WTC11 (cell line): ENCODE data around the gene ST8SIA3. TPM values are rescaled to one million over a fixed set of nuclear protein-coding genes. Genes with fewer than 3 reads are reported as not detected.

Experiments
- ATAC-seq: fragments of 200-7000 bp; cut with Tn5 transposase; 2 replicates; pipeline ENCODE4 v1.10.0; 2021; ENCODE audit warnings: mild to moderate bottlenecking, moderate library complexity
- CTCF ChIA-PET: fragments of 300-600 bp; sonication (Branson Sonifier 250); formaldehyde crosslinking; loops from one replicate; lab custom pipeline; 2021; ENCODE audit warnings: antibody characterized with exemption; lab: Charles Lee
- POLR2A ChIA-PET: fragments of 350-600 bp; sonication (Branson Sonifier 250); formaldehyde crosslinking; loops from one replicate; lab custom pipeline; 2021; ENCODE audit warnings: antibody characterized with exemption; lab: Charles Lee
- DNase-seq: peaks from one replicate; pipeline ENCODE4 v3.0.0; 2021; ENCODE audit warnings: low spot score
- H3K27ac Mint-ChIP-seq: 2 replicates; pipeline ENCODE4 v1.8.0; 2021; ENCODE audit warnings: mixed read lengths
- H3K27me3 Mint-ChIP-seq: 2 replicates; pipeline ENCODE4 v1.8.0; 2021; ENCODE audit warnings: low read depth, mild to moderate bottlenecking, moderate library complexity, mixed read lengths
- H3K36me3 Mint-ChIP-seq: 2 replicates; pipeline ENCODE4 v1.8.0; 2021; ENCODE audit warnings: mixed read lengths
- H3K4me1 Mint-ChIP-seq: 2 replicates; pipeline ENCODE4 v1.8.0; 2022; ENCODE audit warnings: mixed read lengths
- H3K4me3 Mint-ChIP-seq: 2 replicates; pipeline ENCODE4 v1.8.0; 2021; ENCODE audit warnings: mild to moderate bottlenecking, moderate library complexity, mixed read lengths
- H3K9me3 Mint-ChIP-seq: 2 replicates; pipeline ENCODE4 v1.8.0; 2021; ENCODE audit warnings: mixed read lengths
- CREM ChIP-seq: sonication (generic); formaldehyde crosslinking; IDR thresholded peaks from 2 replicates; pipeline ENCODE4 v1.8.1; 2022; ENCODE audit warnings: mild to moderate bottlenecking, missing genetic modification reagents, moderate library complexity
- FOXK1 ChIP-seq: sonication (generic); formaldehyde crosslinking; IDR thresholded peaks from 2 replicates; pipeline ENCODE4 v1.8.0; 2022; ENCODE audit warnings: mild to moderate bottlenecking, moderate library complexity, missing genetic modification reagents
- GRHL2 ChIP-seq: fragments of 250-450 bp; sonication (Bioruptor Pico); IDR thresholded peaks from 2 replicates; pipeline ENCODE4 v1.8.0; 2022; ENCODE audit warnings: mild to moderate bottlenecking, moderate library complexity; ENCODE audit not compliant: insufficient replicate concordance, severe bottlenecking
- HMGA2 ChIP-seq: fragments of 250-450 bp; sonication (Bioruptor Pico); IDR thresholded peaks from 2 replicates; pipeline ENCODE4 v1.4.0; 2021; ENCODE audit warnings: mild to moderate bottlenecking, moderate library complexity
- RELA ChIP-seq: sonication (generic); formaldehyde crosslinking; IDR thresholded peaks from 2 replicates; pipeline ENCODE4 v1.8.1; 2022; ENCODE audit warnings: missing genetic modification reagents, mild to moderate bottlenecking, borderline replicate concordance
- RORB ChIP-seq: fragments of 250-450 bp; sonication (Bioruptor Pico); IDR thresholded peaks from 2 replicates; pipeline ENCODE4 v1.9.0; 2021; ENCODE audit warnings: mild to moderate bottlenecking
- TCF7 ChIP-seq: sonication (generic); formaldehyde crosslinking; IDR thresholded peaks from 2 replicates; pipeline ENCODE4 v1.8.0; 2022; ENCODE audit warnings: mild to moderate bottlenecking, low read depth, missing genetic modification reagents, moderate library complexity
- TEAD1 ChIP-seq: sonication (generic); formaldehyde crosslinking; IDR thresholded peaks from 2 replicates; pipeline ENCODE4 v1.8.0; 2022; ENCODE audit warnings: mild to moderate bottlenecking, missing genetic modification reagents
- ZBTB21 ChIP-seq: sonication (generic); formaldehyde crosslinking; IDR thresholded peaks from 2 replicates; pipeline ENCODE4 v1.8.1; 2023; ENCODE audit warnings: mild to moderate bottlenecking, missing genetic modification reagents, borderline replicate concordance
- total RNA-seq: library from RNA; stranded (reverse); gene quantifications from 3 replicates; pipeline ENCODE4 v1.2.3, GENCODE V29; 2021
- TF ChIP-seq, protein P1 (sequence below): sonication (generic); formaldehyde crosslinking; IDR thresholded peaks from 2 replicates; pipeline ENCODE4 v1.8.0; 2022; ENCODE audit warnings: missing genetic modification reagents
- TF ChIP-seq, protein P2 (sequence below): sonication (generic); formaldehyde crosslinking; IDR thresholded peaks from 2 replicates; pipeline ENCODE4 v1.8.1; 2022; ENCODE audit warnings: low read depth, missing genetic modification reagents, borderline replicate concordance
- TF ChIP-seq, protein P3 (sequence below): sonication (generic); formaldehyde crosslinking; IDR thresholded peaks from 2 replicates; pipeline ENCODE4 v1.8.1; 2023; ENCODE audit warnings: mild to moderate bottlenecking, missing genetic modification reagents, moderate library complexity
- TF ChIP-seq, protein P4 (sequence below): sonication (generic); formaldehyde crosslinking; IDR thresholded peaks from 2 replicates; pipeline ENCODE4 v1.8.1; 2023; ENCODE audit warnings: mild to moderate bottlenecking, missing genetic modification reagents
- TF ChIP-seq, protein P5 (sequence below): sonication (generic); formaldehyde crosslinking; IDR thresholded peaks from 2 replicates; pipeline ENCODE4 v1.8.0; 2022; ENCODE audit warnings: mild to moderate bottlenecking, missing genetic modification reagents
- TF ChIP-seq, protein P6 (sequence below): fragments of 250-450 bp; sonication (Bioruptor Pico); IDR thresholded peaks from 2 replicates; pipeline ENCODE4 v1.9.0; 2021; ENCODE audit warnings: mild to moderate bottlenecking, borderline replicate concordance
- TF ChIP-seq, protein P7 (sequence below): sonication (generic); formaldehyde crosslinking; IDR thresholded peaks from 2 replicates; pipeline ENCODE4 v1.8.0; 2022; ENCODE audit warnings: mild to moderate bottlenecking, missing genetic modification reagents
- TF ChIP-seq, protein P8 (sequence below): fragments of 250-450 bp; sonication (Bioruptor Pico); IDR thresholded peaks from 2 replicates; pipeline ENCODE4 v1.8.0; 2021; ENCODE audit warnings: mild to moderate bottlenecking

Gene ST8SIA3
- total RNA-seq, 1 experiment from 2014 or later, result 2.3 TPM

DNA sequence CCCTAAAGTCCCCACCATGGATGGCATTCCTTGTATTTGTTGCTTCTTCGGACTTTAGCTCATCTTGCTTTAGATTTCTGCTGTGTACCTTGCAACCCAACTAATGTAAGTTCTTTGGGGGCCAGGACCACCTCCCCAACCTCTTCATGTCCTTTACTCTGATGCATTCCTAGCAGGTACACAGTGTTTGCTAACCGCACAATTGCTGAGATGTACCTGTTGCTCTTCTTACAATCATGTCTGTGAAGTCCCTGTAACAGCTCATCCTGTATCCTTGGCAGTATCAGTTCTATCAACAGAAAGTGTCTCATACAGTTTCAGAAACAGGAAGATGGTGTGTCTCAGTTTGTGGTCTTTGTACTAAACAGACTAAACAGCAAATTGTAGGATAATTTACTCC lies 24.1 kb downstream of the ST8SIA3 start:
- CTCF ChIA-PET, result no interaction called here
- Mint-ChIP-seq H3K27me3 (no peaks in the 10 kb centered on the region), H3K36me3 (no peaks in the 10 kb centered on the region), H3K9me3 (no peaks in the 10 kb centered on the region), H3K27ac (no peak overlapping the region), H3K4me3 (no peak overlapping the region), H3K4me1 (no peaks in the 10 kb centered on the region)
- POLR2A ChIA-PET, result no interaction called here
- ATAC-seq, result no peak
- no peak for TF ChIP-seq TEAD1 (CRISPR knock-in tag)
- TF ChIP-seq, protein P1, sequence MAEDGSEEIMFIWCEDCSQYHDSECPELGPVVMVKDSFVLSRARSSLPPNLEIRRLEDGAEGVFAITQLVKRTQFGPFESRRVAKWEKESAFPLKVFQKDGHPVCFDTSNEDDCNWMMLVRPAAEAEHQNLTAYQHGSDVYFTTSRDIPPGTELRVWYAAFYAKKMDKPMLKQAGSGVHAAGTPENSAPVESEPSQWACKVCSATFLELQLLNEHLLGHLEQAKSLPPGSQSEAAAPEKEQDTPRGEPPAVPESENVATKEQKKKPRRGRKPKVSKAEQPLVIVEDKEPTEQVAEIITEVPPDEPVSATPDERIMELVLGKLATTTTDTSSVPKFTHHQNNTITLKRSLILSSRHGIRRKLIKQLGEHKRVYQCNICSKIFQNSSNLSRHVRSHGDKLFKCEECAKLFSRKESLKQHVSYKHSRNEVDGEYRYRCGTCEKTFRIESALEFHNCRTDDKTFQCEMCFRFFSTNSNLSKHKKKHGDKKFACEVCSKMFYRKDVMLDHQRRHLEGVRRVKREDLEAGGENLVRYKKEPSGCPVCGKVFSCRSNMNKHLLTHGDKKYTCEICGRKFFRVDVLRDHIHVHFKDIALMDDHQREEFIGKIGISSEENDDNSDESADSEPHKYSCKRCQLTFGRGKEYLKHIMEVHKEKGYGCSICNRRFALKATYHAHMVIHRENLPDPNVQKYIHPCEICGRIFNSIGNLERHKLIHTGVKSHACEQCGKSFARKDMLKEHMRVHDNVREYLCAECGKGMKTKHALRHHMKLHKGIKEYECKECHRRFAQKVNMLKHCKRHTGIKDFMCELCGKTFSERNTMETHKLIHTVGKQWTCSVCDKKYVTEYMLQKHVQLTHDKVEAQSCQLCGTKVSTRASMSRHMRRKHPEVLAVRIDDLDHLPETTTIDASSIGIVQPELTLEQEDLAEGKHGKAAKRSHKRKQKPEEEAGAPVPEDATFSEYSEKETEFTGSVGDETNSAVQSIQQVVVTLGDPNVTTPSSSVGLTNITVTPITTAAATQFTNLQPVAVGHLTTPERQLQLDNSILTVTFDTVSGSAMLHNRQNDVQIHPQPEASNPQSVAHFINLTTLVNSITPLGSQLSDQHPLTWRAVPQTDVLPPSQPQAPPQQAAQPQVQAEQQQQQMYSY (CRISPR knock-in tag), result no peak
- TF ChIP-seq RELA (CRISPR knock-in tag), result no peak
- TF ChIP-seq TCF7 (CRISPR knock-in tag), result no peak
- TF ChIP-seq, protein P2, sequence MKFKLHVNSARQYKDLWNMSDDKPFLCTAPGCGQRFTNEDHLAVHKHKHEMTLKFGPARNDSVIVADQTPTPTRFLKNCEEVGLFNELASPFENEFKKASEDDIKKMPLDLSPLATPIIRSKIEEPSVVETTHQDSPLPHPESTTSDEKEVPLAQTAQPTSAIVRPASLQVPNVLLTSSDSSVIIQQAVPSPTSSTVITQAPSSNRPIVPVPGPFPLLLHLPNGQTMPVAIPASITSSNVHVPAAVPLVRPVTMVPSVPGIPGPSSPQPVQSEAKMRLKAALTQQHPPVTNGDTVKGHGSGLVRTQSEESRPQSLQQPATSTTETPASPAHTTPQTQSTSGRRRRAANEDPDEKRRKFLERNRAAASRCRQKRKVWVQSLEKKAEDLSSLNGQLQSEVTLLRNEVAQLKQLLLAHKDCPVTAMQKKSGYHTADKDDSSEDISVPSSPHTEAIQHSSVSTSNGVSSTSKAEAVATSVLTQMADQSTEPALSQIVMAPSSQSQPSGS (CRISPR knock-in tag), result no peak
- TF ChIP-seq, protein P3, sequence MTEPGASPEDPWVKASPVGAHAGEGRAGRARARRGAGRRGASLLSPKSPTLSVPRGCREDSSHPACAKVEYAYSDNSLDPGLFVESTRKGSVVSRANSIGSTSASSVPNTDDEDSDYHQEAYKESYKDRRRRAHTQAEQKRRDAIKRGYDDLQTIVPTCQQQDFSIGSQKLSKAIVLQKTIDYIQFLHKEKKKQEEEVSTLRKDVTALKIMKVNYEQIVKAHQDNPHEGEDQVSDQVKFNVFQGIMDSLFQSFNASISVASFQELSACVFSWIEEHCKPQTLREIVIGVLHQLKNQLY, result no peak
- no peak for DNase-seq

DNA sequence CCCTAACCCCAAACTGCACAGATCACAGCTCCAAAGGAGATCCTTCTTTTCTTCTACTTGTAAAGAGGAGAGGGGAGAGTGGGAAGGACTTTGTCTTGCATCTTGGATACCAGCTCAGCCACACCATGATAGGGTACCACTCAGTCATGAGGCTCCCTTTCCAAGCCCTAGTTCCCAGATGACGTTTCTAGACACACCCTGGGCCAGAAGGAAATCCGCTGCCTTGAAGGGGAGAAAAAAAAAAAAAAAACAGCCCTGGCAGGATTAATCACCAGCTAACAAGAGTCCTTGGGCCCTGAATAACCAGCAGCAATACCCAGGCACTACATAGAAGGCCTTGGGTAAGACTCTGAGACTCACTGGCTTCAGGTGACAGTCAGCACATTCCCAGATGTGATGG lies 36.9 kb downstream of the ST8SIA3 start:
- no peak for DNase-seq
- no peaks in the 10 kb centered on the region; the same call in 1 of the 2 replicates for H3K27me3 Mint-ChIP-seq
- H3K36me3 Mint-ChIP-seq, result no peaks in the 10 kb centered on the region
- POLR2A ChIA-PET, result no interaction called here
- TF ChIP-seq FOXK1 (no peak), HMGA2 (no peak), CREM (CRISPR knock-in tag) (no peak), GRHL2 (no peak), TCF7 (CRISPR knock-in tag) (no peak), ZBTB21 (no peak), RORB (CRISPR knock-in tag) (no peak)
- TF ChIP-seq, protein P4, sequence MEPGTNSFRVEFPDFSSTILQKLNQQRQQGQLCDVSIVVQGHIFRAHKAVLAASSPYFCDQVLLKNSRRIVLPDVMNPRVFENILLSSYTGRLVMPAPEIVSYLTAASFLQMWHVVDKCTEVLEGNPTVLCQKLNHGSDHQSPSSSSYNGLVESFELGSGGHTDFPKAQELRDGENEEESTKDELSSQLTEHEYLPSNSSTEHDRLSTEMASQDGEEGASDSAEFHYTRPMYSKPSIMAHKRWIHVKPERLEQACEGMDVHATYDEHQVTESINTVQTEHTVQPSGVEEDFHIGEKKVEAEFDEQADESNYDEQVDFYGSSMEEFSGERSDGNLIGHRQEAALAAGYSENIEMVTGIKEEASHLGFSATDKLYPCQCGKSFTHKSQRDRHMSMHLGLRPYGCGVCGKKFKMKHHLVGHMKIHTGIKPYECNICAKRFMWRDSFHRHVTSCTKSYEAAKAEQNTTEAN (CRISPR knock-in tag), result no peak
- TF ChIP-seq, protein P5, sequence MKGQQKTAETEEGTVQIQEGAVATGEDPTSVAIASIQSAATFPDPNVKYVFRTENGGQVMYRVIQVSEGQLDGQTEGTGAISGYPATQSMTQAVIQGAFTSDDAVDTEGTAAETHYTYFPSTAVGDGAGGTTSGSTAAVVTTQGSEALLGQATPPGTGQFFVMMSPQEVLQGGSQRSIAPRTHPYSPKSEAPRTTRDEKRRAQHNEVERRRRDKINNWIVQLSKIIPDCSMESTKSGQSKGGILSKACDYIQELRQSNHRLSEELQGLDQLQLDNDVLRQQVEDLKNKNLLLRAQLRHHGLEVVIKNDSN (CRISPR knock-in tag), result no peak
- TF ChIP-seq, protein P6, sequence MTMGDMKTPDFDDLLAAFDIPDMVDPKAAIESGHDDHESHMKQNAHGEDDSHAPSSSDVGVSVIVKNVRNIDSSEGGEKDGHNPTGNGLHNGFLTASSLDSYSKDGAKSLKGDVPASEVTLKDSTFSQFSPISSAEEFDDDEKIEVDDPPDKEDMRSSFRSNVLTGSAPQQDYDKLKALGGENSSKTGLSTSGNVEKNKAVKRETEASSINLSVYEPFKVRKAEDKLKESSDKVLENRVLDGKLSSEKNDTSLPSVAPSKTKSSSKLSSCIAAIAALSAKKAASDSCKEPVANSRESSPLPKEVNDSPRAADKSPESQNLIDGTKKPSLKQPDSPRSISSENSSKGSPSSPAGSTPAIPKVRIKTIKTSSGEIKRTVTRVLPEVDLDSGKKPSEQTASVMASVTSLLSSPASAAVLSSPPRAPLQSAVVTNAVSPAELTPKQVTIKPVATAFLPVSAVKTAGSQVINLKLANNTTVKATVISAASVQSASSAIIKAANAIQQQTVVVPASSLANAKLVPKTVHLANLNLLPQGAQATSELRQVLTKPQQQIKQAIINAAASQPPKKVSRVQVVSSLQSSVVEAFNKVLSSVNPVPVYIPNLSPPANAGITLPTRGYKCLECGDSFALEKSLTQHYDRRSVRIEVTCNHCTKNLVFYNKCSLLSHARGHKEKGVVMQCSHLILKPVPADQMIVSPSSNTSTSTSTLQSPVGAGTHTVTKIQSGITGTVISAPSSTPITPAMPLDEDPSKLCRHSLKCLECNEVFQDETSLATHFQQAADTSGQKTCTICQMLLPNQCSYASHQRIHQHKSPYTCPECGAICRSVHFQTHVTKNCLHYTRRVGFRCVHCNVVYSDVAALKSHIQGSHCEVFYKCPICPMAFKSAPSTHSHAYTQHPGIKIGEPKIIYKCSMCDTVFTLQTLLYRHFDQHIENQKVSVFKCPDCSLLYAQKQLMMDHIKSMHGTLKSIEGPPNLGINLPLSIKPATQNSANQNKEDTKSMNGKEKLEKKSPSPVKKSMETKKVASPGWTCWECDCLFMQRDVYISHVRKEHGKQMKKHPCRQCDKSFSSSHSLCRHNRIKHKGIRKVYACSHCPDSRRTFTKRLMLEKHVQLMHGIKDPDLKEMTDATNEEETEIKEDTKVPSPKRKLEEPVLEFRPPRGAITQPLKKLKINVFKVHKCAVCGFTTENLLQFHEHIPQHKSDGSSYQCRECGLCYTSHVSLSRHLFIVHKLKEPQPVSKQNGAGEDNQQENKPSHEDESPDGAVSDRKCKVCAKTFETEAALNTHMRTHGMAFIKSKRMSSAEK (CRISPR knock-in tag), result no peak
- TF ChIP-seq, protein P7, sequence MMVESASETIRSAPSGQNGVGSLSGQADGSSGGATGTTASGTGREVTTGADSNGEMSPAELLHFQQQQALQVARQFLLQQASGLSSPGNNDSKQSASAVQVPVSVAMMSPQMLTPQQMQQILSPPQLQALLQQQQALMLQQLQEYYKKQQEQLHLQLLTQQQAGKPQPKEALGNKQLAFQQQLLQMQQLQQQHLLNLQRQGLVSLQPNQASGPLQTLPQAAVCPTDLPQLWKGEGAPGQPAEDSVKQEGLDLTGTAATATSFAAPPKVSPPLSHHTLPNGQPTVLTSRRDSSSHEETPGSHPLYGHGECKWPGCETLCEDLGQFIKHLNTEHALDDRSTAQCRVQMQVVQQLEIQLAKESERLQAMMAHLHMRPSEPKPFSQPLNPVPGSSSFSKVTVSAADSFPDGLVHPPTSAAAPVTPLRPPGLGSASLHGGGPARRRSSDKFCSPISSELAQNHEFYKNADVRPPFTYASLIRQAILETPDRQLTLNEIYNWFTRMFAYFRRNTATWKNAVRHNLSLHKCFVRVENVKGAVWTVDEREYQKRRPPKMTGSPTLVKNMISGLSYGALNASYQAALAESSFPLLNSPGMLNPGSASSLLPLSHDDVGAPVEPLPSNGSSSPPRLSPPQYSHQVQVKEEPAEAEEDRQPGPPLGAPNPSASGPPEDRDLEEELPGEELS (CRISPR knock-in tag), result no peak
- TF ChIP-seq, protein P8, sequence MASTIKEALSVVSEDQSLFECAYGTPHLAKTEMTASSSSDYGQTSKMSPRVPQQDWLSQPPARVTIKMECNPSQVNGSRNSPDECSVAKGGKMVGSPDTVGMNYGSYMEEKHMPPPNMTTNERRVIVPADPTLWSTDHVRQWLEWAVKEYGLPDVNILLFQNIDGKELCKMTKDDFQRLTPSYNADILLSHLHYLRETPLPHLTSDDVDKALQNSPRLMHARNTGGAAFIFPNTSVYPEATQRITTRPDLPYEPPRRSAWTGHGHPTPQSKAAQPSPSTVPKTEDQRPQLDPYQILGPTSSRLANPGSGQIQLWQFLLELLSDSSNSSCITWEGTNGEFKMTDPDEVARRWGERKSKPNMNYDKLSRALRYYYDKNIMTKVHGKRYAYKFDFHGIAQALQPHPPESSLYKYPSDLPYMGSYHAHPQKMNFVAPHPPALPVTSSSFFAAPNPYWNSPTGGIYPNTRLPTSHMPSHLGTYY (CRISPR knock-in tag), result no peak
- TF ChIP-seq, all 79 proteins: peak for 0
- ATAC-seq, result no peak
- no peaks in the 10 kb centered on the region for H3K9me3 Mint-ChIP-seq
- no peak overlapping the region for H3K27ac Mint-ChIP-seq
- CTCF ChIA-PET, result interaction anchor here (1.0 kb wide), 1 partner anchor 10 kb away, joined by 3 read pairs; no protein-coding TSS in a partner anchor
- H3K4me1 Mint-ChIP-seq, result peaks cover 9% of the 10 kb centered on the region
- no peak overlapping the region for H3K4me3 Mint-ChIP-seq
